CD4-positive, alpha-beta memory T cell (primary cell): ENCODE results near the gene GOSR2. TPM values are rescaled to one million over a fixed set of nuclear protein-coding genes. Genes with fewer than 3 reads are reported as not detected.
A peak's percentile ranks its signal among the peaks of the same experiment; 100 is the strongest.

Source experiments
- CTCF ChIA-PET: fragments of 350-600 bp; sonication (Branson Sonifier 250); formaldehyde crosslinking; loops from one replicate; lab custom pipeline; 2021; ENCODE audit warnings: inconsistent platforms; ENCODE audit not compliant: partially characterized antibody; lab: Charles Lee
- POLR2A ChIA-PET: fragments of 350-600 bp; sonication (Branson Sonifier 250); formaldehyde crosslinking; loops from one replicate; lab custom pipeline; 2021; ENCODE audit not compliant: partially characterized antibody; lab: Charles Lee
- DNase-seq, 5 donors: peaks; one replicate each; pipeline versions ENCODE4 v3.0.0 to v3.0.0-alpha.2; 2020 to 2022; ENCODE audit warnings: mixed read lengths in 1 of 5
- H3K27ac ChIP-seq: one replicate; pipeline ENCODE4 v1.7.0; 2013; ENCODE audit warnings: low read depth, low read length
- H3K27me3 ChIP-seq: 2 replicates; pipeline ENCODE4 v1.7.0; 2013; ENCODE audit warnings: mild to moderate bottlenecking, low read length, moderate library complexity; ENCODE audit not compliant: insufficient read depth
- H3K36me3 ChIP-seq: 2 replicates; pipeline ENCODE4 v1.7.0; 2013; ENCODE audit warnings: mild to moderate bottlenecking, low read length, moderate library complexity; ENCODE audit not compliant: insufficient read depth
- H3K4me1 ChIP-seq: 2 replicates; pipeline ENCODE4 v1.7.0; 2013; ENCODE audit warnings: mild to moderate bottlenecking, low read length, moderate library complexity; ENCODE audit not compliant: insufficient read depth
- H3K4me3 ChIP-seq, 2 donors: one replicate each; pipeline ENCODE4 v1.7.0; 2013; ENCODE audit warnings: low read length in 2 of 2, mild to moderate bottlenecking in 1 of 2
- H3K9me3 ChIP-seq, 2 donors: one replicate each; pipeline ENCODE4 v1.7.0; 2013; ENCODE audit warnings: low read length in 2 of 2, control low read depth in 1 of 2; ENCODE audit not compliant: control insufficient read depth in 1 of 2
- H3K27ac Mint-ChIP-seq, 7 donors: one replicate each; pipeline ENCODE4 v1.8.0; 2020 to 2021; ENCODE audit warnings: mixed read lengths in 7 of 7, mild to moderate bottlenecking in 6 of 7, inconsistent platforms in 3 of 7, moderate library complexity in 3 of 7
- H3K27me3 Mint-ChIP-seq, 2 donors: one replicate each; pipeline ENCODE4 v1.8.0; 2020 to 2021; ENCODE audit warnings: mixed read lengths in 2 of 2
- H3K36me3 Mint-ChIP-seq, 2 donors: one replicate each; pipeline ENCODE4 v1.8.0; 2020 to 2021; ENCODE audit warnings: mixed read lengths in 2 of 2, inconsistent platforms in 1 of 2, mild to moderate bottlenecking in 1 of 2
- H3K4me1 Mint-ChIP-seq, 4 donors: one replicate each; pipeline ENCODE4 v1.8.0; 2020 to 2021; ENCODE audit warnings: mixed read lengths in 4 of 4, mild to moderate bottlenecking in 1 of 4
- H3K4me3 Mint-ChIP-seq, 8 donors: one replicate each; pipeline ENCODE4 v1.8.0; 2020 to 2021; ENCODE audit warnings: mixed read lengths in 8 of 8, mild to moderate bottlenecking in 7 of 8, moderate library complexity in 6 of 8, inconsistent platforms in 3 of 8
- H3K9me3 Mint-ChIP-seq, 8 donors: one replicate each; pipeline ENCODE4 v1.8.0; 2020 to 2021; ENCODE audit warnings: mixed read lengths in 8 of 8, mild to moderate bottlenecking in 5 of 8, inconsistent platforms in 3 of 8, moderate library complexity in 1 of 8
- intact Hi-C: fragments of 100-400 bp; cut with micrococcal nuclease; formaldehyde crosslinking; loops from one replicate; pipeline ENCODE4 v1.15.1; 2023
- polyA plus RNA-seq, 2 donors: library from polyadenylated mRNA; unstranded; fragments of 300-500 nt; fragmentation: Illumina TruSeq; gene quantifications; one replicate each; pipeline ENCODE4 v1.2.3, GENCODE V29; 2021
- total RNA-seq, 2 experiments: library from RNA; stranded (reverse); gene quantifications; one replicate each; pipeline ENCODE4 v1.2.3, GENCODE V29; 2021

GOSR2 gene
- total and polyA plus RNA-seq, 4 experiments from 2014 or later: 51.7 to 96.9 (median 72.1) TPM

DNA sequence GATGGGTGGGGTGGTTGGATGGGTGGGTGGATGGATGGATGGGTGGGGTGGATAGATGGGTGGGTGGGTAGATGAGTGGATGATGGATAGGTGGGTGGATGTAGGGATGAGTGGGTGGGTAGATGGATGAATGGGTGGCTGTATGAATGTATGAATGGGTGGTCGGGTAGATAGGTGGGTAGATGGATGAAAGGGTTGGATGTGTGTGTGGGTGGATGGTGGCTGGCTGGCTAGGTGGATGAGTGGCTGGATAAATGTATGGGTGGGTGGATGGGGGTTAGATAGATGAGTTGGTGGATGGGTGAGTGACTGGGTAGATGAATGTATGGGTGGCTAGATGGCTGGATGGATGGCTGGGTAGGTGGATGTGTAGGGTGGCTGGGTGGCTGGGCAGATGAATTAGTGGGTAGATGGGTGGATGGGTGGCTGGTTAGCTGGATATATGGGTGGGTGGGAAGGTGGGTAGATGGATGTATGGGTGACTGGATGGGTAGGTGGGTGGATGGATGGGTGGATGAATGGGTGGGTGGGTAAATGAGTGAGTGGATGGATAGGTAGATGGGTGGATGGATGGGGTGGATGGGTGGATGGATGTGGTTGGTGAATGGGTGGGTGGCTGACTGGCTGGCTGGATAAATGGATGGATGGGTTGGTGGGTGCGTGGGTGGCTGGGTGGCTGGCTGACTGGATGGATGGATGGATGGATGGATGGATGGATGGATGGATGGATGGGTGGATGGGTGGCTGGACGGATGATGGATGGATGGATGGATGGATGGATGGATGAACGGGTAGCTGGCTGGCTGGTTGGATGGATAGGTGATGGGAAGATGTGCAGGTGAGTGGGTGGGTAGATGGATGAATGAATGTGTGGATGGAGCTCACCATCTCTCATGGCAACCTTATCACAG lies 18.9 kb upstream of the GOSR2 start:
- Histone ChIP-seq H3K36me3 (no peaks in the 10 kb centered on the region), H3K27ac (no peak overlapping the region), H3K9me3 (no peaks in the 10 kb centered on the region), H3K4me1 (no peaks in the 10 kb centered on the region), H3K27me3 (no peaks in the 10 kb centered on the region), H3K4me3 (no peak overlapping the region)
- no peak overlapping the region for H3K27ac Mint-ChIP-seq
- no peak overlapping the region for H3K4me3 Mint-ChIP-seq
- H3K4me1 Mint-ChIP-seq: peaks cover 2 to 5% (median 3%) of the 10 kb centered on the region in 4 donors
- no peak for DNase-seq
- CTCF ChIA-PET: no interaction called here
- POLR2A ChIA-PET: no interaction called here
- H3K27me3 Mint-ChIP-seq: peaks cover 4 to 10% of the 10 kb centered on the region in 2 donors
- intact Hi-C loops: no loop called here
- H3K36me3 Mint-ChIP-seq: no peaks in the 10 kb centered on the region
- H3K9me3 Mint-ChIP-seq: peaks cover 0 to 3% (median 0%) of the 10 kb centered on the region in 8 donors

DNA sequence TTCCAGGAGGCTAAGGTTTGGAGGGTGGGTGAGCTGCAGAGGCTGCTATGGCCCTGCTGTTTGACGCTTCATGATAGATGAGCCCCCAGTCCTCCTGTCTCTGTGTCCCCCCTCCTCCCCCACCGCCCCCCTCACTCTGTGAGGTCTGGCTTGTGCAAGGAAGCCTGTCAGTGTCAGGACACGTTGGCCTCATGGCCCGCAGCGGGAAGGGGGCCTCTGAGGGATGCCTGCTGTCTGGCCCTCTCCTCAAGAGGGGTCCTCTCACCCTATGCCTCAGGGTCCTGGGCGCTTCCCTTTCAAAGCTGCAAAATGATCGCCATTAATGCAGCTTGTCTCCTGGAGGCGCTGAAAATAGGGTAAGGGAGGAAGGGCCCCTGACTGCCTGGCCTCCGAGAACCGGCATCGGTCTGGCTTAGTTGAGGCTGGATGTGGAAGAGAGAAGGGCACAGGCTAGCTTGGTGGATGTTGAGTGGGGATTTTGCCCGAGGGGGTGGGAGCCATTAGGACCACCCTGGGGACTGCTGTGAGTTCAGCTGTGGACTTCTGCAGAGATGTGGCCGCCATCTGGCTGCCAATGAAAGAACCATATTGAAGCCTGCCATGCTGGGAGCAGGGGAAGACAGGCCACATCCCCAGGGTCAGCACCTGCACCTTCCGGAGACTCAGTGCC lies 14.8 kb upstream of the GOSR2 start:
- Mint-ChIP-seq H3K27me3 (peaks cover under 1 to 6% of the 10 kb centered on the region in 2 donors), H3K27ac (no peak overlapping the region), H3K36me3 (no peaks in the 10 kb centered on the region), H3K4me1 (peaks cover 2 to 5% (median 3%) of the 10 kb centered on the region in 4 donors), H3K4me3 (no peak overlapping the region), H3K9me3 (no peaks in the 10 kb centered on the region)
- H3K27me3 ChIP-seq: no peaks in the 10 kb centered on the region
- intact Hi-C loops: no loop called here
- no peaks in the 10 kb centered on the region for H3K4me1 ChIP-seq
- ChIA-PET CTCF (no interaction called here), POLR2A (no interaction called here)
- DNase-seq: no peak
- H3K27ac ChIP-seq: no peak overlapping the region
- H3K36me3 ChIP-seq: no peaks in the 10 kb centered on the region
- H3K9me3 ChIP-seq: no peaks in the 10 kb centered on the region
- no peak overlapping the region for H3K4me3 ChIP-seq

DNA sequence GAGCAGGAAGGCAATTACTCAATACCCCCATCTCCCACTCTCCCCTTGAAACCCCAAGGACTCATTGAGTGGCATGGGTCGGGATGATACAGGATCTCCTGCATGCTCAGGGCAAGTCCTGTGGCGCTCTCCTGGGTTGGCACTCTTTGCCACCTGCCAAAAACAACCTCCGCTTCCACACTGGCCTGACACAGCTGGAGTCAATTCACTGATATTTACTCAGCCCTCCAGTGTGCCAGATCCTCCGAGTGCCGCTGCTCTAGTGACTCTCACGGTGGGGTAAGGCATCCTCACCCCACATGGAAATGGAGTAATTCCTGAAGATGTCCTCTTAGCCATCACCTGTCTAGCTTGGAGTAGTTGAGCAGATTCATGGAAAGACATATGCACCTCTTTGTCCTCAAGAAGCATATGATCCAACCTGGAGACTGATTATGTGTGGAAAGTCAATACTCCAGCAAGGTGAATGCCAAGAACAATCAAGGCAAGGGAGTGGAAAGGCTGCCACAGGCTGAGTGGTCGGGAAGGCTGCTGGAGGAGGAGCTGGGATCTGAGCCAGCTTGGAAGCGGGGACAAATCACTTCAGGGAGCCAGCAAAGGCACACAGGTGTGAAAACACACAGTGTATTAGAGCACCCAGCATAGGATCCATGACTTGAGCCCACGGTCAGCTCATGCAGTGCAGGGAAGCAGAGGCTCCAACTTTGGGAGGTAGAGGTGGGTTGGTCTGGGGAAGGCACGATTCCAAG lies 12.6 kb upstream of the GOSR2 start:
- DNase-seq: no peak
- no peaks in the 10 kb centered on the region for H3K27me3 ChIP-seq
- H3K27me3 Mint-ChIP-seq: peaks cover 1 to 10% of the 10 kb centered on the region in 2 donors
- H3K4me1 Mint-ChIP-seq: peaks cover 2 to 4% (median 2%) of the 10 kb centered on the region in 4 donors
- no peak overlapping the region for H3K4me3 ChIP-seq
- CTCF ChIA-PET: interaction anchor here (0.7 kb wide), 2 partner anchors 29 to 33 kb away, joined by 3 read pairs; no protein-coding TSS in a partner anchor
- no peaks in the 10 kb centered on the region for H3K9me3 Mint-ChIP-seq
- intact Hi-C loops: no loop called here
- no peaks in the 10 kb centered on the region for H3K4me1 ChIP-seq
- peak overlapping the region in 1 of 7 donors; percentile 19 for H3K27ac Mint-ChIP-seq
- H3K9me3 ChIP-seq: no peaks in the 10 kb centered on the region
- no peaks in the 10 kb centered on the region for H3K36me3 Mint-ChIP-seq
- H3K36me3 ChIP-seq: no peaks in the 10 kb centered on the region
- no peak overlapping the region for H3K27ac ChIP-seq
- H3K4me3 Mint-ChIP-seq: no peak overlapping the region
- POLR2A ChIA-PET: no interaction called here

DNA sequence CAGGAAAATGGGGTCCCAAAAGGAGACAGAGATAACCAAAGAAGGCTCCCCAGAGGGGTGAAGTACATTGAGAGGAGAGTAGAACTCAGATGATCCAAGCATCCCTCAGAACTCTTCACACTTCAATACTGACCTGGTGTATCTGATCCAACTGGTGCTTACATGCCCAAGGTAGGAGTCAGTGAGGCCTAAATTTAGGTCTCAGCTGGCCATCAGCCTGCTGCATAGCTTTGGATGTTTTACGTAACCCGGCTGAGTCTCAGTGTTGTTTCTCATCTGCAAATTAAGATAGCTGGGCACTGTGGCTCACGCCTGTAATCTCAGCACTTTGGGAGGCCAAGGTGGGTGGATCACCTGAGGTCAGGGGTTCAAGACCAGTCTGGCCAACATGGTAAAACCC lies 11.6 kb upstream of the GOSR2 start:
- no peaks in the 10 kb centered on the region for H3K9me3 Mint-ChIP-seq
- H3K27ac Mint-ChIP-seq: no peak overlapping the region
- Histone ChIP-seq H3K27me3 (no peaks in the 10 kb centered on the region), H3K27ac (no peak overlapping the region), H3K9me3 (no peaks in the 10 kb centered on the region), H3K36me3 (no peaks in the 10 kb centered on the region), H3K4me3 (no peak overlapping the region), H3K4me1 (no peaks in the 10 kb centered on the region)
- H3K4me3 Mint-ChIP-seq: no peak overlapping the region
- DNase-seq: no peak
- POLR2A ChIA-PET: no interaction called here
- no peaks in the 10 kb centered on the region for H3K36me3 Mint-ChIP-seq
- intact Hi-C loops: no loop called here
- peaks cover 1 to 8% of the 10 kb centered on the region in 2 donors for H3K27me3 Mint-ChIP-seq
- no peaks in the 10 kb centered on the region for H3K4me1 Mint-ChIP-seq
- CTCF ChIA-PET: interaction anchor here (0.7 kb wide), 1 partner anchor 28 kb away, joined by 3 read pairs; no protein-coding TSS in a partner anchor

DNA sequence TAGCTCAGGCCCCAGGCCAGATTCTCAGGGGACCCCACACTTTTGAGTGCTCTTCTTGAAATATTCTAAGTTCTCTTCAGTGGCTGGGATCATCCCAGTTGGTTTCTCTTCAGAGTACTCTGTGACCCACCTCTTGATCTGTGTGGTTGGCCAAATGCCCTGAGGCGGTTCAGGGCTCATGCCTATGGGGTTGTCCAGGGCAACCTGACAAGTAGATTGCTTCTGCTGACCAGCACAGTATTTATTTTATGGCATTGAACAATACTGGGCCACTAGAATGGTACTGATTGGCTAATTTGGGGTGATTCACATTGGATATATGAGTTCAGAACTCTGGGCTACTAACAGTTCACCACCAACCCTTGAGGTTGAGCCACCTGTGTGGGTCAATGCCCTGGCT lies 7.4 kb upstream of the GOSR2 start:
- no peaks in the 10 kb centered on the region for H3K4me1 ChIP-seq
- no peaks in the 10 kb centered on the region for H3K36me3 ChIP-seq
- POLR2A ChIA-PET: no interaction called here
- no peaks in the 10 kb centered on the region for H3K4me1 Mint-ChIP-seq
- CTCF ChIA-PET: no interaction called here
- no peaks in the 10 kb centered on the region for H3K9me3 ChIP-seq
- DNase-seq: no peak
- H3K4me3 ChIP-seq: no peak overlapping the region
- no peaks in the 10 kb centered on the region for H3K9me3 Mint-ChIP-seq
- no peak overlapping the region for H3K4me3 Mint-ChIP-seq
- no peaks in the 10 kb centered on the region for H3K27me3 ChIP-seq
- intact Hi-C loops: no loop called here
- H3K27ac Mint-ChIP-seq: no peak overlapping the region
- H3K27ac ChIP-seq: no peak overlapping the region
- no peaks in the 10 kb centered on the region for H3K36me3 Mint-ChIP-seq
- peaks cover 1 to 8% of the 10 kb centered on the region in 2 donors for H3K27me3 Mint-ChIP-seq

DNA sequence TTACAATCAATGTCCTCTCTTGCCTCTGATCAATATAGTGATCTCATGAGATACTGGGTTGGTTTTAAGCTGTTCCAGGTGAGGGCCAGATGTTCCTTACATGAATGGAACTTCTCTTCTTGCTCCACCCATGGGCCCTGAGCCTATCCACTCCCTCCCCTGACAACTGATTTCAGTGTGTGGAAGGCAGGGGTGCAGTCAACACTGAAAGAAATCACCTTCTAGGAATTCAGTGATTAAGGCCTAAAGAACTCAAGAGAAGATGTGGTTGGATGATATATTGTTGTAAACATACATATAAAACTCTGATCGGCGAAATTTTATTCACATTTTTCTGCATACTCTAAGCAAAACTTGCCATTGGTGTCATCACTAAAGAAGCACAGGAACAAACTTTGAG lies 6.7 kb upstream of the GOSR2 start:
- peaks cover 1 to 5% of the 10 kb centered on the region in 2 donors for H3K27me3 Mint-ChIP-seq
- CTCF ChIA-PET: no interaction called here
- H3K27me3 ChIP-seq: no peaks in the 10 kb centered on the region
- H3K9me3 ChIP-seq: no peaks in the 10 kb centered on the region
- no peaks in the 10 kb centered on the region for H3K4me1 Mint-ChIP-seq
- H3K27ac Mint-ChIP-seq: no peak overlapping the region
- no peak for DNase-seq
- H3K4me3 ChIP-seq: no peak overlapping the region
- no peak overlapping the region for H3K4me3 Mint-ChIP-seq
- intact Hi-C loops: no loop called here
- no peaks in the 10 kb centered on the region for H3K36me3 ChIP-seq
- no peaks in the 10 kb centered on the region for H3K36me3 Mint-ChIP-seq
- H3K9me3 Mint-ChIP-seq: no peaks in the 10 kb centered on the region
- no peaks in the 10 kb centered on the region for H3K4me1 ChIP-seq
- POLR2A ChIA-PET: no interaction called here
- no peak overlapping the region for H3K27ac ChIP-seq

DNA sequence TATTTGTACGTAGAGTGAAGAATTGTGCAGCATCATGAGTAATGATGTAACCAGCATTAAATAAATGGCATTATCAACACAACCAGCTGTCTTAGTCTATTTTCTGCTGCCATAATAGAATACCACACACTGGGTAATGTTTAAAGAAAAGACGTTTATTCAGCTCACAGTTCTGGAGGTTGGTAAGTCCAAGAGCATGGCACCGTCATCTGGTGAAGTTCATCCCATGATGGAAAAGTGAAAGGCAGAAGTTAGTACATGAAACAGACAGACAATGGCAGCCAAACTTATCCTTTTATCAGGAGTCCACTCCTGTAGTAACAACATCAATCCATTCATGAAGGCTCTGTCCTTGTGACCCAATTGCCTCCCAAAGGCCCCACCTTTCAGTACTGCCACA lies 6.3 kb upstream of the GOSR2 start:
- Histone ChIP-seq H3K27me3 (no peaks in the 10 kb centered on the region), H3K27ac (no peak overlapping the region), H3K36me3 (no peaks in the 10 kb centered on the region), H3K9me3 (no peaks in the 10 kb centered on the region), H3K4me3 (no peak overlapping the region), H3K4me1 (no peaks in the 10 kb centered on the region)
- H3K9me3 Mint-ChIP-seq: no peaks in the 10 kb centered on the region
- H3K4me1 Mint-ChIP-seq: no peaks in the 10 kb centered on the region
- ChIA-PET CTCF (interaction anchor here (4.0 kb wide), 1 partner anchor 25 kb away, joined by 16 read pairs; no protein-coding TSS in a partner anchor), POLR2A (no interaction called here)
- no peak overlapping the region for H3K27ac Mint-ChIP-seq
- intact Hi-C loops: no loop called here
- no peak for DNase-seq
- no peak overlapping the region for H3K4me3 Mint-ChIP-seq
- no peaks in the 10 kb centered on the region for H3K36me3 Mint-ChIP-seq
- H3K27me3 Mint-ChIP-seq: peaks cover 1 to 5% of the 10 kb centered on the region in 2 donors
